HG02885 (cell line): ENCODE results near the gene SUCLA2.

Experiments
- ATAC-seq: cut with Tn5 transposase; IDR thresholded peaks from one replicate; pipeline ENCODE4 v1.9.1; 2021; ENCODE audit warnings: mild to moderate bottlenecking; ENCODE audit not compliant: unreplicated experiment, poor library complexity

SUCLA2 gene

GRCh38 chr13:47904891-47905290 is 96.2 kb downstream of the SUCLA2 start:
- no peak for ATAC-seq

- no peak for ATAC-seq
Measured at GRCh38 chr13:47904241-47904640, 96.8 kb downstream of the SUCLA2 start.

- no peak for ATAC-seq
Measured at GRCh38 chr13:47903836-47904235, 97.2 kb downstream of the SUCLA2 start.

- no peak for ATAC-seq
Measured at GRCh38 chr13:47901441-47901840, 99.6 kb downstream of the SUCLA2 start.

GRCh38 chr13:47898080-47898479 is 103.0 kb downstream of the SUCLA2 start:
- no peak for ATAC-seq

GRCh38 chr13:47897411-47898050 is 103.5 kb downstream of the SUCLA2 start:
- no peak for ATAC-seq

- no peak for ATAC-seq
Measured at GRCh38 chr13:47896546-47896945, 104.5 kb downstream of the SUCLA2 start.

- no peak for ATAC-seq
Measured at GRCh38 chr13:47896111-47896510, 105.0 kb downstream of the SUCLA2 start.

- ATAC-seq = no peak
Measured at GRCh38 chr13:47893527-47893926, 107.5 kb downstream of the SUCLA2 start.
